Measurements from ENCODE around the gene SEMA4G.
A peak's percentile ranks its signal among the peaks of the same experiment; 100 is the strongest.

SEMA4G gene

GRCh38 chr10:100969187-100970075, at the start of gene SEMA4G:
Gene SEMA4G (plus strand): TSS chr10:100969504. CDS start chr10:100972913, 3,409 bp downstream.
- H3K36me3 ChIP-seq (ENCODE audit: control insufficient read depth, insufficient read depth, low read length) = no peaks in the 10 kb centered on the region
- no peaks in the 10 kb centered on the region for H3K9me3 ChIP-seq (ENCODE audit: control insufficient read depth, insufficient read depth, low read length)
- WGBS (ENCODE audit: insufficient coverage, insufficient read length) = no CpG with 5 or more reads among the region's 70 CpGs
- H3K4me3 ChIP-seq (ENCODE audit: low read length) = peak within 1 kb of the TSS; percentile 70
- H3K27ac ChIP-seq (ENCODE audit: low read length) = no peak within 1 kb of the TSS
- no peaks in the 10 kb centered on the region for H3K27me3 ChIP-seq (ENCODE audit: control insufficient read depth, insufficient read depth, low read length)
- no peak for DNase-seq (ENCODE audit: low read depth, low spot score)
- H3K4me1 ChIP-seq (ENCODE audit: control insufficient read depth, insufficient read depth, low read length) = peaks cover 6% of the 10 kb centered on the region

GRCh38 chr10:100923580-100923979, 45.7 kb upstream of the SEMA4G start:
- DNase-seq (ENCODE audit: low read depth, low spot score) = no peak
- Histone ChIP-seq H3K27ac (ENCODE audit: low read length) (no peak overlapping the region), H3K9me3 (ENCODE audit: control insufficient read depth, insufficient read depth, low read length) (no peaks in the 10 kb centered on the region), H3K4me3 (ENCODE audit: low read length) (no peak overlapping the region), H3K4me1 (ENCODE audit: control insufficient read depth, insufficient read depth, low read length) (no peaks in the 10 kb centered on the region), H3K36me3 (ENCODE audit: control insufficient read depth, insufficient read depth, low read length) (peaks cover 6% of the 10 kb centered on the region; the same call in 1 of the 2 replicates), H3K27me3 (ENCODE audit: control insufficient read depth, insufficient read depth, low read length) (no peaks in the 10 kb centered on the region)

GRCh38 chr10:100927266-100927665, 42.0 kb upstream of the SEMA4G start:
- Histone ChIP-seq H3K9me3 (ENCODE audit: control insufficient read depth, insufficient read depth, low read length) (no peaks in the 10 kb centered on the region), H3K27ac (ENCODE audit: low read length) (no peak overlapping the region), H3K4me1 (ENCODE audit: control insufficient read depth, insufficient read depth, low read length) (no peaks in the 10 kb centered on the region), H3K27me3 (ENCODE audit: control insufficient read depth, insufficient read depth, low read length) (no peaks in the 10 kb centered on the region), H3K4me3 (ENCODE audit: low read length) (no peak overlapping the region), H3K36me3 (ENCODE audit: control insufficient read depth, insufficient read depth, low read length) (peaks cover 6% of the 10 kb centered on the region; the same call in 1 of the 2 replicates)
- no CpG with 5 or more reads among the region's 5 CpGs for WGBS (ENCODE audit: insufficient coverage, insufficient read length)
- DNase-seq (ENCODE audit: low read depth, low spot score) = no peak

- Histone ChIP-seq H3K27me3 (ENCODE audit: control insufficient read depth, insufficient read depth, low read length) (no peaks in the 10 kb centered on the region), H3K9me3 (ENCODE audit: control insufficient read depth, insufficient read depth, low read length) (no peaks in the 10 kb centered on the region), H3K27ac (ENCODE audit: low read length) (no peak overlapping the region), H3K4me3 (ENCODE audit: low read length) (no peak overlapping the region), H3K4me1 (ENCODE audit: control insufficient read depth, insufficient read depth, low read length) (no peaks in the 10 kb centered on the region), H3K36me3 (ENCODE audit: control insufficient read depth, insufficient read depth, low read length) (peaks cover 6% of the 10 kb centered on the region; the same call in 1 of the 2 replicates)
- no CpG with 5 or more reads among the region's 1 CpG for WGBS (ENCODE audit: insufficient coverage, insufficient read length)
- no peak for DNase-seq (ENCODE audit: low read depth, low spot score)
Measured at GRCh38 chr10:100928039-100928438, 41.3 kb upstream of the SEMA4G start.

- Histone ChIP-seq H3K27ac (ENCODE audit: low read length) (no peak overlapping the region), H3K9me3 (ENCODE audit: control insufficient read depth, insufficient read depth, low read length) (no peaks in the 10 kb centered on the region), H3K27me3 (ENCODE audit: control insufficient read depth, insufficient read depth, low read length) (no peaks in the 10 kb centered on the region), H3K36me3 (ENCODE audit: control insufficient read depth, insufficient read depth, low read length) (no peaks in the 10 kb centered on the region), H3K4me1 (ENCODE audit: control insufficient read depth, insufficient read depth, low read length) (no peaks in the 10 kb centered on the region), H3K4me3 (ENCODE audit: low read length) (no peak overlapping the region)
- no peak for DNase-seq (ENCODE audit: low read depth, low spot score)
Measured at GRCh38 chr10:100930368-100930767, 38.9 kb upstream of the SEMA4G start.

GRCh38 chr10:100934084-100934659, 35.1 kb upstream of the SEMA4G start:
- Histone ChIP-seq H3K27me3 (ENCODE audit: control insufficient read depth, insufficient read depth, low read length) (no peaks in the 10 kb centered on the region), H3K36me3 (ENCODE audit: control insufficient read depth, insufficient read depth, low read length) (peaks cover 2% of the 10 kb centered on the region; the same call in 1 of the 2 replicates), H3K4me3 (ENCODE audit: low read length) (no peak overlapping the region), H3K27ac (ENCODE audit: low read length) (no peak overlapping the region), H3K9me3 (ENCODE audit: control insufficient read depth, insufficient read depth, low read length) (no peaks in the 10 kb centered on the region), H3K4me1 (ENCODE audit: control insufficient read depth, insufficient read depth, low read length) (no peaks in the 10 kb centered on the region)
- no CpG with 5 or more reads among the region's 3 CpGs for WGBS (ENCODE audit: insufficient coverage, insufficient read length)
- no peak for DNase-seq (ENCODE audit: low read depth, low spot score)

GRCh38 chr10:100939763-100940344, 29.4 kb upstream of the SEMA4G start:
- H3K4me3 ChIP-seq (ENCODE audit: low read length) = no peak overlapping the region
- no peaks in the 10 kb centered on the region for H3K4me1 ChIP-seq (ENCODE audit: control insufficient read depth, insufficient read depth, low read length)
- no peak overlapping the region for H3K27ac ChIP-seq (ENCODE audit: low read length)
- H3K9me3 ChIP-seq (ENCODE audit: control insufficient read depth, insufficient read depth, low read length) = no peaks in the 10 kb centered on the region
- no peaks in the 10 kb centered on the region for H3K27me3 ChIP-seq (ENCODE audit: control insufficient read depth, insufficient read depth, low read length)
- no peak for DNase-seq (ENCODE audit: low read depth, low spot score)
- peaks cover 2% of the 10 kb centered on the region; the same call in 1 of the 2 replicates for H3K36me3 ChIP-seq (ENCODE audit: control insufficient read depth, insufficient read depth, low read length)

GRCh38 chr10:100942229-100942628, 27.1 kb upstream of the SEMA4G start:
- Histone ChIP-seq H3K27ac (ENCODE audit: low read length) (no peak overlapping the region), H3K36me3 (ENCODE audit: control insufficient read depth, insufficient read depth, low read length) (peaks cover 2% of the 10 kb centered on the region; the same call in 1 of the 2 replicates), H3K4me3 (ENCODE audit: low read length) (no peak overlapping the region), H3K27me3 (ENCODE audit: control insufficient read depth, insufficient read depth, low read length) (no peaks in the 10 kb centered on the region), H3K4me1 (ENCODE audit: control insufficient read depth, insufficient read depth, low read length) (no peaks in the 10 kb centered on the region), H3K9me3 (ENCODE audit: control insufficient read depth, insufficient read depth, low read length) (no peaks in the 10 kb centered on the region)
- DNase-seq (ENCODE audit: low read depth, low spot score) = no peak
- WGBS (ENCODE audit: insufficient coverage, insufficient read length) = no CpG with 5 or more reads among the region's 3 CpGs

- H3K27ac ChIP-seq (ENCODE audit: low read length) = no peak overlapping the region
- DNase-seq (ENCODE audit: low read depth, low spot score) = no peak
- no peaks in the 10 kb centered on the region for H3K4me1 ChIP-seq (ENCODE audit: control insufficient read depth, insufficient read depth, low read length)
- no peaks in the 10 kb centered on the region; the same call in 1 of the 2 replicates for H3K36me3 ChIP-seq (ENCODE audit: control insufficient read depth, insufficient read depth, low read length)
- H3K4me3 ChIP-seq (ENCODE audit: low read length) = no peak overlapping the region
- H3K27me3 ChIP-seq (ENCODE audit: control insufficient read depth, insufficient read depth, low read length) = no peaks in the 10 kb centered on the region
- no peaks in the 10 kb centered on the region for H3K9me3 ChIP-seq (ENCODE audit: control insufficient read depth, insufficient read depth, low read length)
Measured at GRCh38 chr10:100943508-100943907, 25.8 kb upstream of the SEMA4G start.

GRCh38 chr10:100945754-100946153, 23.6 kb upstream of the SEMA4G start:
- H3K9me3 ChIP-seq (ENCODE audit: control insufficient read depth, insufficient read depth, low read length) = no peaks in the 10 kb centered on the region
- H3K4me3 ChIP-seq (ENCODE audit: low read length) = no peak overlapping the region
- DNase-seq (ENCODE audit: low read depth, low spot score) = no peak
- no peak overlapping the region for H3K27ac ChIP-seq (ENCODE audit: low read length)
- H3K4me1 ChIP-seq (ENCODE audit: control insufficient read depth, insufficient read depth, low read length) = no peaks in the 10 kb centered on the region
- no peaks in the 10 kb centered on the region for H3K27me3 ChIP-seq (ENCODE audit: control insufficient read depth, insufficient read depth, low read length)
- no peaks in the 10 kb centered on the region; the same call in 1 of the 2 replicates for H3K36me3 ChIP-seq (ENCODE audit: control insufficient read depth, insufficient read depth, low read length)
